Measurements from ENCODE around the gene TMEM203. TPM values are rescaled to one million over a fixed set of nuclear protein-coding genes. Genes with fewer than 3 reads are reported as not detected.

Gene TMEM203
- total and polyA plus RNA-seq, 2 of the 4 experiments (the other 2 are of a cell fraction), result 18.8 to 40.6 TPM

- peaks cover 22% of the 10 kb centered on the region for H4K20me1 ChIP-seq (ENCODE audit: insufficient read depth, low read length)
- no peak overlapping the region for H4K5ac ChIP-seq (ENCODE audit: low read depth, low read length)
- POLR2A ChIA-PET (ENCODE audit: unreplicated experiment), result interaction anchor here (0.9 kb wide), 1 partner anchor 15 kb away, joined by 6 read pairs; no protein-coding TSS in a partner anchor
- peaks cover 6% of the 10 kb centered on the region; the same call in 1 of the 2 replicates for H3K4me1 ChIP-seq (ENCODE audit: control insufficient read depth, insufficient read depth, low read length)
- H3K27ac ChIP-seq (ENCODE audit: insufficient read depth, low read length), result no peak overlapping the region
- in situ Hi-C loops (cut with MboI; ENCODE audit: low sequenced_read_pairs) (no loop called here), dilution Hi-C loops (cut with HindIII; ENCODE audit: low sequenced_read_pairs, unreplicated experiment) (no loop called here), intact Hi-C loops (cut with micrococcal nuclease) (no loop called here)
- no peak overlapping the region for H2AK9ac ChIP-seq (replicated peaks; ENCODE audit: low read depth, low read length, poor library complexity)
- no peak overlapping the region for H3K14ac ChIP-seq (replicated peaks; ENCODE audit: low read depth, low read length)
- H3K4me3 ChIP-seq (ENCODE audit: insufficient read depth, low read depth, low read length), result no peak overlapping the region
- 60% methylated on average over 6 of the region's 13 CpGs; no CpG with 5 or more reads in 1 of the 2 experiments for WGBS, 2 experiments (ENCODE audit: extremely low coverage in 2 of 2, insufficient read length in 1 of 2)
- H3K79me1 ChIP-seq (ENCODE audit: low read depth in 1 of 2, low read length in 2 of 2), result peaks cover 8 to 40% of the 10 kb centered on the region in 2 experiments; a peak in 3 of 4 replicates
- no peak overlapping the region for H2AK5ac ChIP-seq (ENCODE audit: low read depth, low read length)
- DNase-seq (no peak), ATAC-seq (ENCODE audit: low read depth) (no peak)
- no peak overlapping the region for H3K9ac ChIP-seq (ENCODE audit: low read depth, low read length)
- no peak overlapping the region for H4K91ac ChIP-seq (ENCODE audit: insufficient read depth, low read depth, low read length)
- no peak overlapping the region for H3K4ac ChIP-seq (ENCODE audit: low read depth, low read length)
- H2BK15ac ChIP-seq (ENCODE audit: low read depth, low read length), result no peak overlapping the region
- H3K9me1 ChIP-seq (ENCODE audit: insufficient read depth, low read length), result no peaks in the 10 kb centered on the region
- no peak overlapping the region for H2AFZ ChIP-seq (replicated peaks; ENCODE audit: low read length, poor library complexity)
- no peak overlapping the region for H2BK20ac ChIP-seq (ENCODE audit: low read depth, low read length)
- H3K27me3 ChIP-seq (ENCODE audit: control insufficient read depth, insufficient read depth, low read length), result no peaks in the 10 kb centered on the region
- BruUV-seq (replicated peaks), result no TSS peak
- no peak overlapping the region for H2BK120ac ChIP-seq (ENCODE audit: low read depth, low read length)
- H4K8ac ChIP-seq (ENCODE audit: low read depth in 2 of 2, low read length in 2 of 2), result no peak overlapping the region
- no peak overlapping the region for H3K56ac ChIP-seq (ENCODE audit: extremely low read depth, insufficient read depth, low read length)
- TF ChIP-seq USF2 (IDR thresholded peaks at IDR 0.05; ENCODE audit: low read depth, low read length) (no peak), MXI1 (IDR thresholded peaks at IDR 0.05; ENCODE audit: borderline replicate concordance, low read depth, low read length) (no peak), CEBPB (IDR thresholded peaks at IDR 0.05; ENCODE audit: low read depth, low read length) (no peak)
- TF ChIP-seq, protein P1, sequence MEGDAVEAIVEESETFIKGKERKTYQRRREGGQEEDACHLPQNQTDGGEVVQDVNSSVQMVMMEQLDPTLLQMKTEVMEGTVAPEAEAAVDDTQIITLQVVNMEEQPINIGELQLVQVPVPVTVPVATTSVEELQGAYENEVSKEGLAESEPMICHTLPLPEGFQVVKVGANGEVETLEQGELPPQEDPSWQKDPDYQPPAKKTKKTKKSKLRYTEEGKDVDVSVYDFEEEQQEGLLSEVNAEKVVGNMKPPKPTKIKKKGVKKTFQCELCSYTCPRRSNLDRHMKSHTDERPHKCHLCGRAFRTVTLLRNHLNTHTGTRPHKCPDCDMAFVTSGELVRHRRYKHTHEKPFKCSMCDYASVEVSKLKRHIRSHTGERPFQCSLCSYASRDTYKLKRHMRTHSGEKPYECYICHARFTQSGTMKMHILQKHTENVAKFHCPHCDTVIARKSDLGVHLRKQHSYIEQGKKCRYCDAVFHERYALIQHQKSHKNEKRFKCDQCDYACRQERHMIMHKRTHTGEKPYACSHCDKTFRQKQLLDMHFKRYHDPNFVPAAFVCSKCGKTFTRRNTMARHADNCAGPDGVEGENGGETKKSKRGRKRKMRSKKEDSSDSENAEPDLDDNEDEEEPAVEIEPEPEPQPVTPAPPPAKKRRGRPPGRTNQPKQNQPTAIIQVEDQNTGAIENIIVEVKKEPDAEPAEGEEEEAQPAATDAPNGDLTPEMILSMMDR (conservative IDR thresholded peaks at IDR 0.05; ENCODE audit: low read depth, low read length), result no peak
- no peak overlapping the region for H3K18ac ChIP-seq (ENCODE audit: low read depth, low read length)
- H2BK5ac ChIP-seq (ENCODE audit: low read depth, low read length, poor library complexity, severe bottlenecking), result no peak overlapping the region
- CTCF ChIA-PET, result no interaction called here
- H3K23ac ChIP-seq (ENCODE audit: low read depth, low read length), result no peak overlapping the region; the same call in 1 of the 2 replicates
- H3K36me3 ChIP-seq (ENCODE audit: control insufficient read depth, insufficient read depth, low read length), result peaks cover 12% of the 10 kb centered on the region
- no peaks in the 10 kb centered on the region for H3K9me3 ChIP-seq (ENCODE audit: control insufficient read depth, insufficient read depth, low read length)
- no peak overlapping the region for H3K4me2 ChIP-seq (ENCODE audit: low read depth, low read length)
These were observed 32.6 kb upstream of the TMEM203 start for GRCh38 chr9:137237759-137238726.

Measured in IMR-90 (cell line).